HTR-8/SVneo (cell line): ENCODE results near the gene OR1B1.
"Not testable (repeated sequence)": the region's sequence is repeated elsewhere in the genome, so short reads cannot be mapped to it uniquely, and the experiment has no call there.

ENCODE experiments used
- DNase-seq: peaks from one replicate; pipeline ENCODE4 v3.0.0; 2011; ENCODE audit warnings: low spot score, mixed read lengths; ENCODE audit not compliant: insufficient read length
- FAIRE-seq: peaks from 2 replicates; lab custom pipeline; 2011; peaks lifted over from hg19 to GRCh38; lab: Jason Lieb, UNC

The OR1B1 gene

GRCh38 chr9:122657527-122657926 lies at the start of gene OR1B1:
Gene OR1B1, minus strand, starts transcription at chr9:122657627.
- FAIRE-seq, result no peak

DNA sequence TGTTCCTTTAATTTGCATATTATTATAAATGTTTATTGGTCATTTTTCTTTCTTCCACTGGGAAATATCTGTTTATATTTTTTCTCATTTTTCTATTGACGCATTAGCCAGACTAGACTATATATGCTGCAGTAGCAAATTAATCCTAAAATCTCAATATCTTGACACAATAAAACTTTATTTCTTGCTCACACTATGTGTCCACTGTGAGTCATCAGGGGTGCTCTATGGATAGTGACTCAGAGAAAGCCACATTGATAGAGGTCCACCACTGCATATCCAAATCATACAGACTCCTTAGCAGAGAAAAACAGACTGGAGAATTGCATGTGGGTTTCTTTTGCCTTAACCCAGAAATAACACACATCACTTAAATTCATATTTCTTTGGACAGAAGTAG lies 38.3 kb upstream of the OR1B1 start:
- FAIRE-seq (no peak), DNase-seq (no peak)

More at GRCh38 chr9:122657527-122657926, at the start of gene OR1B1:
- no peak for DNase-seq

DNA sequence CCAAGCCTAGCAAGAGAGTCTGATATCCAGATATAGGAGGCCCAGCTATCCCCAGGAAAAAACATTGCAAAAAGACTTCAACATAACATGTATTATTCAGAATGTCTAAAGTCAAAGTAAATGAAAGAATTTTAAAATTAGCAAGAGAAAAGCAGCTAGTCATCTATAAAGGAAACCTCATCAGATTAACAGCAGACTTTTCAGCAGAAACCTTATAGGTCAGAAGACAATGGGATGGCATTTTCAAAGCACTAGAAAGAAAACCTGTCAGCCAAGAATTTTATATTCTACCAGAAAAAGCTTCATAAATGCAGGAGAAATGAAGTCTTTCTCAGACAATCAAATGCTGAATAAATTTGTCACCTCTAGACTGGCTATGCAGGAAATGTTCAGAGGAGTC lies 27.4 kb upstream of the OR1B1 start:
- DNase-seq (no peak), FAIRE-seq (no peak)

DNA sequence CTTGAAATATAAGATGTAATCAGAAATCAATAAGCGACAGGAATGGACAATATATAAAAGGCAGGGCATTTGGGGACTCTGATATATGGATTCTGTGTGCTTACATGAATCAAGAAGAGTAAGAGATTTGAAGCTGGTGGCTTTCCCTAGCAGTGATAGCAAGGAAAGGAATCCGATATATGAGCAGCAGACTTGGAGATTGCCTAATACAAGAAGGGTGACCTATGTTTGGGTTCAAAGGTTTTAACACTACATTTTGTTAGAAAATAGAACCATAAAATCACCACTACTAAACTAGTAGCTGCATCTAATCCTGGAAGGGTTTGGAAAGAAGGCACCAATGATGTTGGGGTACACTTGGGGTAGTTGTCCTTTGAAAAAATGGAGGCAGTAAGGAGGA lies 15.1 kb upstream of the OR1B1 start:
- FAIRE-seq (no peak), DNase-seq (no peak)

- FAIRE-seq, result no peak
- no peak for DNase-seq
Observed at GRCh38 chr9:122661416-122661815, 4.0 kb upstream of the OR1B1 start, which contains the start of gene OR1L1. Gene OR1L1, plus strand, starts transcription at chr9:122661716. Its CDS starts 0 bp downstream, at chr9:122661716.

DNA sequence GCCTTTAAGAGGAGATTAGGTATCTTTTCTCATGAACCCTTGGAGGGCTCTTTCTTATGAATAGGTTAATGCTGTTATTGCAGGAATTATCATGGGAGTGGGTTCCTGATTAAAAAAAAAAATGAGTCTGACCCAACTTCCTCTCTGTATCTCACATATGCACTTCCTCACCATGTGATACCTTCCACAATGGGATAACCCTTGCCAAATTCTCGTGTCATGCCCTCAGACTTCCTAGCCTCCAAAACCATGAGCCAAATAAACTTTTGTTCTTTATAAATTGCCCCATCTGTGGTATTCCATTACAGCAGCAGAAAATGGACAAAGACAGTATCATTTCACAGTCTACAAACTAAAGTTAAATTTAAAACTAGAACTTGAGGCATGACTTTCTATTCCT lies 1.0 kb downstream of the OR1B1 start:
- FAIRE-seq (no peak), DNase-seq (no peak)

DNA sequence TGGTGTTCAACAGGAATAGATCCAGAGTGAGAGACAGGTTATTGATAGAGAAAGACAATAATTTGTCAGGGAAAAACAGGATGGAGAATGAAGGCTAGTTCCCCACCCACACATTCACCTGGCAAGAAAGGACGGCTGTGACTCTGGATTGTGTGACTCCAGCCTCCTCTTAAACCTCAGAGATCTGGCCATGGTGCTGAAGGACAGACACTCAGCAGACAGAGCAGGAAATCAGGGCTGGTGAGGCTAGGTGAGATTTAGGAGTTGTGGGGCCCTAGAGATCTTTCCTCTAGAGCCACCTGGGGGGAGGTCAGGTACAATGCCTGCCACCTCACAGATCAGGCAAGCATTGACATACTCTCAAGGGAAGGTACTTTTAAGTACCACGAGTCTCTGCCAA lies 15.2 kb downstream of the OR1B1 start:
- peak; percentile 2 for DNase-seq
- FAIRE-seq, result no peak

DNA sequence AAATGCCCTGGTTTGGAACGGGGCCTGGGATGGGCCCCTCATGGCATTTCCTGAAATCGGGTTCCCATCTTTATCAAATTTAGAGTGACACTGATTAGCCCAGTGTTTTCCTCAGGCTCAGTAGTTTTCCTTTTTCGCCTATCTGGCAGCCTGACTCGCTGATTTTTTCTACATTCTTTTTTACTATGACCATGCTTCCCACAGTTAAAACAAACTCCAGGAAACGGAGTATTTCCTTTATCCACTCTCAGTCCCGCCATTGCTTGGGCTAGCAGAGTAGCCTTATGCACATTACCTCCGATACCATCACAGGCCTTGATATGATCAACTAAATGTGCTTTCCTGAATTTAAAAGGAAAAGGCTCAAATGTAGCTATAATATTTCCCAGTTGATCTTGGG lies 37.4 kb downstream of the OR1B1 start:
- DNase-seq, result no peak
- FAIRE-seq, result no peak

GRCh38 chr9:122614362-122614761 lies 43.1 kb downstream of the OR1B1 start, which contains the start of gene OR1Q1:
Gene OR1Q1, plus strand, starts transcription at chr9:122614738. Its CDS starts 0 bp downstream, at chr9:122614738.
- no peak for FAIRE-seq

GRCh38 chr9:122609804-122610203 lies 47.6 kb downstream of the OR1B1 start:
- DNase-seq (no peak), FAIRE-seq (no peak)

More at GRCh38 chr9:122614362-122614761, 43.1 kb downstream of the OR1B1 start, which contains the start of gene OR1Q1:
- no peak for DNase-seq

DNA sequence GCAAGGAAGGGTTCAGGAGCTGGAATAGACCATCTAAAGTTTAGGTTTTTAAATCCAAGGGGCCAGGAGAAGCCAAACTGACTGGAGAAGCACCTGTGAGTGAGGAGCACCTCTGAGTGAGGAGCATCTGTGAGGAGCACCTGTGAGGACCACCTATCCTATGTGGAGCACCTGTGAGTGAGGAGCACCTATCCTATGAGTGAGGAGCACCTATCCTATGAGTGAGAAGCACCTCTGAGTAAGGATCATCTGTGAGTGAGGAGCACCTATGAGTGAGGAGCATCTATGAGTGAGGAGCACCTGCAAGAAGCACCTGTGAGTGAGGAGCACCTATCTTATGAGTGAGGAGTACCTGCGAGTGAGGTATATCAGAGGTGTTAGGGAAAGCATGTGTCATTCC lies 50.8 kb downstream of the OR1B1 start:
- DNase-seq (no peak), FAIRE-seq (no peak)

GRCh38 chr9:122605691-122606090 lies 51.7 kb downstream of the OR1B1 start:
- no peak for DNase-seq
- FAIRE-seq, result no peak

DNA sequence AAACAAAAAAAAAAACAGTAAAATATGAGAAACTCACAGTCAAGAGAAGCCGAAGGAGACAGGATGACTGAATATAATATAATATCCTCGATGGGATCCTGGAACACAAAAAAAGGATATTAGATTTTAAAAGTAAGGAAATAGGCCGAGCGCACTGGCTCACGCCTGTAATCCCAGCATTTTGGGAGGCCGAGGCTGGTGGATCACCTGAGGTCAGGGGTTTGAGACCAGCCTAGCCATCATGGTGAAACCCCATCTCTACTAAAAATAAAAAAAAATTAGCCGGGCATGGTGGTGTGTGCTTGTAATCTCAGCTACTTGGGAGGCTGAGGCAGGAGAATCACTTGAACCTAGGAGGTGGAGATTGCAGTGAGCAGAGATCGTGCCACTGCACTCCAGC lies 74.1 kb downstream of the OR1B1 start, which contains the start of gene OR1L8:
Gene OR1L8 (minus strand): TSS at position 101 of the 400 bp plus-strand sequence. CDS start 14,907 bp downstream, outside the sequence.
- not testable (repeated sequence) for FAIRE-seq, DNase-seq

DNA sequence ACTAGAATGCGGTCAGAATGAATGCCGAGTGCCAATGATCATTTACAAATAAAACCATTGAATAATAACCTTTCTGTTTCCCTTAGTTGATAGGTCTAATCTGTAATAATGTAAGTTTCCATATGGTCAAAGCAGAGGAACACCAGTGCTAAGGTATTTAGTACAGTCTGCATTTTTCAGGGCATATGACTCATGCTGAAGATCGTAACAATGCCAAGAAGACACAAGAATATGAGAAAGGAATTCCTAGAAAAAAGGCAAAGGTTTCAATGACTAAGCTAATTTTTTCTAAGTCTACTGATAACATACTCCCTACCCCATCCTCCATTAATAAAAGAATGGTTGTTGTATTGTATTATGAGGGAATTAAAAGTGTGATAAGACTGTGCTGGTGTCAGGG lies 77.1 kb downstream of the OR1B1 start:
- no peak for FAIRE-seq

GRCh38 chr9:122579874-122580273 lies 77.6 kb downstream of the OR1B1 start:
- no peak for DNase-seq
- no peak for FAIRE-seq

More for the DNA sequence above, 77.1 kb downstream of the OR1B1 start:
- peak; percentile 41 for DNase-seq
